DMS 273 (cell line): ENCODE results near the gene CDK6.

ENCODE experiments used
- DNase-seq: peaks from one replicate; lab custom pipeline; 2025; ENCODE audit not compliant: unreplicated experiment; lab: John Stamatoyannopoulos, UW

The CDK6 gene

DNA sequence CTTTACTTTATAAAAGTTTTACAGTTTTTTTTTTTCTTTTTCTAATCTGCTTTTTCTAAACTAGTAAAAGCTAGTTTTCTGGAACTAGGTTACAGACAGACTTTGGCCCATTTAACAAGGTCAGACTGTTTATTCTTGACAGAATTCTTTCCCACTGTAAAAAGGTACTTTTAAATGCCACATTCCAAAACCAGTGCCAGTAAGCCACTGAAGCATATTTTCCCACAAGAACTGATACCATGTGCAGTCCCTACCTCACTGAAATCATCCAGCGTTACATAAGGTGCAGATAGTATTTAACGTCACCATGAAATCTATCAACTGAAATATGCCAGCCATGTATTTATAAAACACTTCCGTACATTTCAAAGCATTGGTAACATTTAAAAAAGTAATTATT lies 121.6 kb downstream of the CDK6 start:
- DNase-seq: no peak

DNA sequence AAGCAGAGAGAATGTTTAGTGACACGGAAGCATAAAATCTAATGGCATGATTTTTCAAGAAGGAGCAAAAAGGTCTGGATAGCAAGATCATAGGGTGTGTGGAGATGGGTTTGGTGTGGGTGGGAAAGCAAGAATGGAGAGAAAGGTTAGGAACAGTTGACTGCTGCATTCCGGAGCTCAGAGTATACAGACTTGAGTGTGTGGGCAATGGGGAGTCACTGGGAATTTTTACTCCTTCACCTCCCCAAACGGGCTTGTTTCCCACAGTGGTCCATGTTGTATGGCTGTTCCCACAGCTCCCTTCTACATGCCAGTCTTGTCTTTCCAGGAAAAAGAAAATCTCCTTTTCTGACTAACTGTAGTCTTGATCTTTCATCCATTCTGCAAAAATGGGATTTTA lies 122.1 kb downstream of the CDK6 start:
- DNase-seq: no peak

DNA sequence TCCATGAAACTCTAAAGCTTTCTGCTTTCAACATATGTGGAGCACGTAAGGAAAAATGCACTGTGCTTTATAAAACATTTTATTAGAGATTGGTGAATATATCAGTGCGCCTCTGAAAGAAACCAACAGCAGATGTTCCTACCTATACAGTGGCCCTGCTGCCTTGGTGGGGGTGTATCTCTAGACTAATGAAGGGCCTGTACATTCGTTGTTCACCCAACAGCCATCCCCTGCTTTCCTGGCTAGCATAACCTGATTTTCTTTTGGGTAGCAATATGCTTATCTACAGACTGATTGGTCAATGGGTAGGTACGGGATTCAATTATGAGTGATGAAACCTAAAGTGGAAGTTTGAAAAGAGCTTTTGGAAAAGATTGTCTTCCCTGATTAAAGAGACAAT lies 126.5 kb downstream of the CDK6 start:
- peak; percentile 24 for DNase-seq

DNA sequence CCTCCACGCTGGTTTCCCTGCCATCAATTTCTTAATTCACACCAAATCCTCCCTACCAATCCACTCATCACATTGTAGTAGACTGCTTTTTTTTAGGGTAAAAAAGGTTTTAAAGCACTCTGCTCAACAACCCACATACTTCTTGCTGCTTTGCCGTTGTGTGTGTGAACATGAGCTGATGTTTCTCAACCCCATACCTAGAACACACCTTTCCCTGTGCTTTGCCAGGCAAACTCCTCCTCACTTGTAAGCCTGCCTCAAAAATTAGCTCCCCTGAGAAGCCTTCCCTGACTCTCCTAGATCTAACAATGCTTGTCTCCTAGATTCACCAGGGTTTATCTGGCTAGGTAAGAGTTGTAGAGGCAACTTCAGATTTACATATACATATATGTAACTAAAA lies 127.2 kb downstream of the CDK6 start:
- no peak for DNase-seq

DNA sequence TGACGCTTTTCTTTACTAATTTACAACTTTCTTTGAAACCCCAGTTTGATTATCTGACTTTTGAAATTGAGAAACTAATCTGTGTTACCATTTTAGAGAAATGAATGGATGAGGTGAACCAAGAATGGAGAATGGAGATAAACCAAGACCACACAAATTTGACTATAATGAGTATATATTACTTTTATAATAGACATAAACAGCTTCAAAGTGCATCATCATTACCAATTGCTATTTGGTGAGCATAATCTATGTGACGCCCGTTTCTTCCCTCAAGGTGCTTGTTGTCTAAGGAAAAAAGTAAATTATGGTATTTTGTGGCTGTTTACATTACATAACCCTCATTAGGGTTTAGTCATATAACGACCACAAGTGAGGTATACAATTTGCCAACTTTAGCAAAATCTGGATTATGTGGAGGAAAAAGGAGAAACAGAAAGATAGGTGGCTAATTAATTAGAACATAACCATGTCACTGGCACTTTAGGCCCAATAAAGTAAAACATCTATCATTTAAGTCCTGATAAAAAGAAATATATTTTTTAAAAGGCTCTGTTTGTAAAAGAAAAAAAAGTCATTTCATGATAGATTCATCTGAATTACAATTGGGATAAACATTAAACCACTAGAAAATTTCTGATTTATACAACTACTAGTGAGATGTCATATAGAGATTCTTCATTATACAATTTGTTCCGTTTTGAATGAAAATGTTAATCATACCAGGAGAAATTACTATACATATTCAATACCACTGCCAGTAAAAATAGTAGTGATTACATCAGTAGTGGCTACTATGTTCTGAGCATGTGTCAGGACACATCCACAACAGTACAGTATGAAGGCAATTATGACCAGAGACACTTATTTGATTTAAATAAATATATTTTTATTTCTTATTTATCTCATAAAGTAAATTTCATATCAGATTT lies 128.0 kb downstream of the CDK6 start:
- no peak for DNase-seq

DNA sequence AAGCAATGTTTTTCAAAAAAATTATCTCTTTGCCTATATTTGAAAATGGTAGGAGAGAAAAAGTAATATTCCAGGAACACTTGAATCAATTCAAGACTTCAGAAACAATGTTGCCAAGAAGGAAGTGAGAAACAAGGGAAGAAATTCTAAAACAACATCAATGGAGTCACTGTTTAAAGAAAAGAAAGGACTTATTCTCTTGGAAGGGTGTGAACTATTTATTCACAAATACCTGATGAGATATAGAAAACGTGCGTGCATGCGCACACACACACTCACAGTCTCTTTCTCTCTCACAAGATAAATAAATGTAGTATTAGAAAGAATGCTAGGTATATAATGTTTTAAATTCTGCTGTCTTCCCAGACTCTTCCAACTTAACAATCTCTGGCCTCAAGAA lies 128.9 kb downstream of the CDK6 start:
- DNase-seq: no peak

DNA sequence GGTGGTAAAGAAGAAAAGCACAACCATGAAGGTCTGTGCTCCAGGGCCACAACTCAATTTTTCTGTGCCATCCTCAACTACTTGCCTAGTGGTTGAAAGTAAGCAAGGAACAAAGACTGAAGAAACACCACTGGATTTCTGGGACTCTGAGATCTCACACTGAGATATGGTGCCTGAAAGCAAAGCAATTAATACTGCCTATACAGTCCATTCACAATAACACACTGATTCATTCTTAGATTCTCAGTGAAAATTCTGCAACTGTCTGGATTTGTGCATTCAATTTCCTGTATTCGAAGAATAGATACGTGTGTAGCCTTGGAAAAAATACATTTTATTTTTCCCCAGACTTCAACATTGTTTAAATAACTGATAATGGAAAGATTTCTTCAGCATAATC lies 129.8 kb downstream of the CDK6 start:
- no peak for DNase-seq

DNA sequence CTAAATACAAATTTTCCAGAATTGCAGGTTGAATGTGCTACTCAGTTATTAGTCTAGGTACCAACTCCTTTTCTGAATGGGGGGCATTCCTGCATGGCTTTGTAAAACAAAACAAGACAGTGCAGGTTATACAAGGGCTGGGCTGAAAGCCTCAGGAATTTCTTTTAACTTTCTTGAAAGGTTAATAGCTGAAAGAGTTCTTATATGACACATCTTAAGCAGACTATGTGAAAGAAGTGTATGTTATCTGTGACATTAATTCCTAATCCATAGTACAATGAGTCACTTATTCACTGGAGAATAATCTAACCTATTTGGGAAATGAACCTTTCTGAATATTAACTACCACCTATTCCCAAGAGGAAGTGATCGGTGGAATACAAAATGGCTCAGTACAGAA lies 130.5 kb downstream of the CDK6 start:
- no peak for DNase-seq

DNA sequence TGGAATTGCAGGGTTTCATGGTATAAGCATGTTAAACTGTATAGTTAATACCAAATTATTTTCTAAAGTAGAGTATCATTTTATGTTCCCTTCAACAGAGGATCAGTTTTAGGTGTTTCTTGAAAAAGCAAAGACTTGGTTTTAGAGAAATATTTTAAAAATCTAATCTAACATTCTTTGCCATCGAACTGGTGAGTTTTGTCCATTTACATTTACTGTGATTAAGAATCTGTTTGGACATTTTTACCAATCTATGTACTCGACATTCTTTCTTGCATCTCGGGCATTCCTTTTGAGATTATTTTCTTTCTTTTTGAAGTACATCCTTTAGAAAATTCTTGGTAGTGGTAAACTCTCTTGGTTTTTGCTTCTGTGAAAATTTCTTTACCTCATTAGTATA lies 131.5 kb downstream of the CDK6 start:
- no peak for DNase-seq

DNA sequence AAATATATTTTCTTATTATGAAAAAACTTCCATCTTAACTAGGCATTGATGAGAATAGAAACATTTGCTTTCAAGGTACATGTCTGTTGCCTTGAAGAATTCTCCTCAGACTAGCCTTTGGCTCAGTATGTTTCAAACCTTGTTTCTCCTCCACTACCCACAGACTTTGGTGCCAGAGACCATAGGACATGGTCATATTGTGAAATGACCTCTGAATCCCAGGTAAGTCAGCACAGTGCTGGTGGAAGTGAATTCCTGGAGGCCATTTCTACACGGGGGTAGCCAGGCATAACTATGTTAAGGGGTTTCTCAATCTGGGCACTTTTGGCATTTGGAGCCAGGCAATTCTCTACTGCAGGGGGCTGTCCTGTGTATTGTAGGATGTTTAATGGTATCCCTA lies 133.8 kb downstream of the CDK6 start:
- DNase-seq: no peak

DNA sequence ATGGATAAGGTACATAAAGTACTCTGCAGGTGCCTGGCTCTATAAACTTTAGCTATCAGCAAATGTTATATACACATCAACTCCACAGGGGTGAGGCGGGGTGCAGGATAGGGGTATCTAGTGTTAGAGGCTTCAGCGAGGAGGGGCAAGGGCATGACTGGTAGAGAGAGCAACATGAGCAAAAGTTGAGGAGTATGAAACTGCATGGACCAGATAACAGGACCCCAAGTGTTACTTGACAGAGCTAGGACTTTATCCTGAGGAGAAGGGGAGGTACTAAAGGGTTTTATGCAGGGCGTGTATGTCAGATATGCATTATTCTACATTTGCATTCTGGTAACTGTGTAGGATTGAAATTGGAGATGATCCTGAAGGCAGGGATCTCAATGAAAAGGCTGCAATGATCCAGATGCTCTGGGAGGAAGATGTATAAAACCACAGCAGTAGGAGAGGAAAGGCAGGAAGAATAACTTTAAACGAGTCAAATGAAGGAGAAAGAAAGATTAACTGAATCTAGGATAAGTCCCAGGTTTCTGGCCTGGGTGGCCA lies 136.3 kb downstream of the CDK6 start:
- peak; percentile 14 for DNase-seq

DNA sequence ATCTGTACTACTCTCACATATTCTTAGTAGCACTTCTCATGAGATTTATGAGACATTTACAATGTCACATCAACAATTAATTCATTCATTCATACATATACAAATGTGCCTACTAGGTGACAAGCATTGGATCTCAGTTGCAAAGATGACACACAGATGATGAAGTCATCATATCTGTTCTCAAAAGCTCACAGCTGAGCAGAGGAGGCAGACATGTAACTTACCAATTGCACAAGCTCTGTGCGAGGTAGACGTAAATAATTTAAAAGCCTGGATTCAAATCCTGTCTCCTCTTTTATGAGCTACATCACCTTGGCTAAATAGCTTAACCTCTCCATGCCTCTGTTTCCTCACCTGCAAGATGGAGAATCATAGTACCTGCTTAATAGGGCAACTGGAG lies 136.8 kb downstream of the CDK6 start:
- no peak for DNase-seq

DNA sequence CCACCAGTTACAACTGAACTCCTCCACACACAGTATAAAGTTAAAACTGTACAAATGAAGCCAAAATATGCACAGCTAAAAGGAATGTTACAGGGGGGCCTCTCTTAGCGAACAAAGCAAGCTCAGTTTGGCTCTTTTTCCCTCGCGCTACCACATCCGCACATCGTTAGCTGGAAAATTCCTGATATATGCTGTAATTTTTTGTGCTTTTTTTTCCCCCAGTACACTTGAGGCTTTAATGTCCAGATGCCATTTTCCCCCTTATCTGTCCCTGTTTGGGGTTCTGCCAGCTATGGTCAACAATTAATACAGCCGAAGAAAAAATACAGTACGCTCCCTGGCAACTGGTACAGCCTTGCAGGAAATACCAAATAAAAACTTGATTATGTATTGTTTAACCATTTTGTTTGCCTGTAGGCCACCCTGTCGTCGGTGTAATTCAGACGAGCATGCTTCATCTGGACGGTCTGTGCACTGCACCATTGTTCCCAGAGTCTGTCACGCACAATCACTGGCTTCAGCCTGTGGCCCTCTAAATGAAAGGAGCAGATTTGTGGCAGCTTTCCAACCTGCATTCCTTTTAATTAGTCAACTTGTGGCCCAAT lies 138.0 kb downstream of the CDK6 start:
- peak; percentile 79 for DNase-seq

DNA sequence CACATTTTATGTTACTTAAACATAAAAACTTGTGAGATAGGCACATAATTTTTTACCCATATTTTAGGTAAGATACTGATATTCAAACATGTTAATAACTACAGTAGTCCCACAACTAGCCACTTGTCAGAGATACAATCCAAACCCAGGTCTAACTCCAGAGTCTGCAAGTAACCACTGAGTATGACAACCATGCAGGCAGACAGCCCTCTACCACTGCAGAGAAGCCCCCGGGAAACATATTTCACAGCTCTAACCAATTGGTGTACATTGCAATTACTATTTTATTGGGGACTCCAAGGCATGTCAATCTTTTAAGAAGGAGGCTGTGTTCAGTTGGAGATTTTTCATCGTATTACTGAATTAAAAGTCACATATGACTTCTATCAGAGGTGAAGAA lies 139.0 kb downstream of the CDK6 start:
- no peak for DNase-seq

DNA sequence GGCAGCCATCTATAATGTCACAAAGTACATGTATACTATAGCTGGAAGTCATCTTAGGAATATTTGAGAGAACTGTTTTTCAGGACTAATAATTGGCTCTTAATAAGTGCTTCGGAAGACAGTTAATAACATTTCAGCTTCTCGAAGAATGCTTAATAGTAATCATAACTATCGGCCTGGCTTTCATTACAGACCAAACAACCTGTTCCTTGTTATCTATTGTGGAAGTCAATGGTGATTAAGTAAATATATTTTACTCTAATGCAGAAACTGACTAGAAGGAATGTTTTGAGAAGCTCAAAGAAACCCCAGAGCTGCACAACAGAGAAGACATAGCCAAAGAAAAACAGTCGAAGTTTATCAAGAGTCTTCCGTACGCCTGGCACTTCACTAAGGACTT lies 139.4 kb downstream of the CDK6 start:
- no peak for DNase-seq

DNA sequence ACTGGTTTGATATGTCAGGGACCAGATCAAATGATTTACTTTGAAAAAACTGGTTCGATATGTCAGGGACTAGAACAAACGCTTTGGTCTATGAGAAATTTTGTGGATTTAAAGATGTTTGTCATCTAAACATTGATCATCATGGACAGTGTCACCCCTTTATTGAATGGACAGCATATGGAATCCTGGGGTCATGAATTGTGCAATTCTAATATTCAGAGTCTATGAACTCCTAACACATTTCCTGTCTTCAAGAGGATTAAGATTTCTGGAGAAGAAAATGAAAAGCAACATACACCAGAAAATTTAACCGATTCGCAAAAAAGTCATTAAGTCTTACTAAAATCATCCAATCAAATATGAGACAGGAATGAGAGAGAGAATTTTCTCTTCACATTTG lies 139.8 kb downstream of the CDK6 start:
- DNase-seq: no peak

DNA sequence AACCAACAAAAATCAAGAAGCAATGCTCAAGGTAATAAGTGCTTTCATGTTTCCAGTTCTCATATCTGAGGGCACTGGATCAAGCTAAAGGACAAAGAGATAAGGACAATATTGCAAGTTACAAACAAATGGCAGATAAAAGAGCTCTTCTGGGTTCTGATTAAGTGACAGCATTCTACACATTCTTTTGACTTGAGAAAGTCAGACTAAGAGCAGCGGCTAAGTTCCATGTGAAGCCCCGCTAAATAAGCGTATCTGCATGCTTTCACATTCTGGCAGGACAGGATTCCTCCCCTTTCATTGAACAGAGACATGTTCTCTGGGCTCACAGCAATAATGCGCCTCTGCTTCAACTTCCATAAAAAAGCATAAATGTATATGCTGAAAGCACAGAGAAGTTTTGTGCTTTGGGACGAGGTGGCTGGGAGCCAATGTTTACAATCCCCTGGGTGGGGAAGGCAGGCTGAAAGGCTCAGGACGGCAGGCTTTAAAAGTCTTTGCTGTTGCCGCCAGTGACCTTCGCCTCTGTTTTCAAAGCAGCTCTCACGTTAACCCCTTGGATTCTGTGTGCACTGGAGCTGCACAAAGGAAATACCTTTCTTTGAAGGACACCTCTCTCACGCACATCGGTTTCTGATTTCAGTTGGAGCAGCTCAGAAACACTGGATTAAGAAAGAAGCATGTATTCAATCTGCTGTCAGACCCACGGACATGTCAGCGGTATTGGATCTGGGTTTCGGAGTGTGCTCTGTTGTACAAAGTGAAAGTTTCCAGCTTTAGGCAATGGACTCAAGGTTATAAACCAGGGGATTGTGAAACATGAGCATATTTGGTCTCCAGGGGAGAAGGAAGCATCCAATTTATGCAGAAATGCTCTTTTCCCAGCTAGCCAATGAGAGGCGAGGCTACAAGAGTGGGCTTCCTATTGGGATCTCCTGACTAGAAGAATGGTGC lies 140.8 kb downstream of the CDK6 start:
- peak; percentile 66 for DNase-seq

DNA sequence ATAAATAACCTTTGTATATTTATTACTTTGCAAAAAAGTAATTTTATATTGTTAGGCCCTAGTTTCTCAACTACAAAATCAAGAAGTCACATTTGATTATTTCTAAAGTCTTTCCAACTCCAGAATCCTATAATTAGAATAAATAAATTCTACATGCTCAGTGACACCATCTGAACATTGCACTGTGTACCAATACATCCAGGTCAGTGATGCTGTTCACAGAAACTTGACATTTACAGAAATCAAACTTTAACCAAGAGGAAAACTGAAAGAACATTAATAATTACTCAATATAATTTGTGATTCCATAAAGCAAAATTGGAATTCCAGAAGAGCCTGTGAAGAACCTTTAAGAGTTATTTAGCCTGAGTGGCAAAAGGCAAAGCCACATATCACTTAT lies 142.2 kb downstream of the CDK6 start:
- DNase-seq: no peak

DNA sequence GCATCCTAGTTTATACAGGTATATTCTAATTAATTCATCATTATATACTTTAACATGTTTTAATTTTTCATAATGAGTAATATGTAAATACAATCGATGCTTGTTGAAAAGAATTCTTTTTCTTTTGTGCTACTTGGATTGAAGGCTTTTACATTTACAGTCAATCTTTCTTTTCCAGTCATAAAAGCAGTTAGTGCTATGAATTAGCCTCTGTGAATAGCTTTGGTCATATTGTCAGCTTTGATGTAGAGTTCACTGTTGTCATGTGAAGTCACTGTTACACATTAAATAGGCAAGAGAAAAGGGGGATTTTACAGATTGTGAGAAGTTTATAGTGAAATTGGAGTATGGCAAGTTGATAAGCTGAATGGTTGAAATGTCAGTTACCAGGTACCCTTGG lies 142.9 kb downstream of the CDK6 start:
- DNase-seq: no peak

DNA sequence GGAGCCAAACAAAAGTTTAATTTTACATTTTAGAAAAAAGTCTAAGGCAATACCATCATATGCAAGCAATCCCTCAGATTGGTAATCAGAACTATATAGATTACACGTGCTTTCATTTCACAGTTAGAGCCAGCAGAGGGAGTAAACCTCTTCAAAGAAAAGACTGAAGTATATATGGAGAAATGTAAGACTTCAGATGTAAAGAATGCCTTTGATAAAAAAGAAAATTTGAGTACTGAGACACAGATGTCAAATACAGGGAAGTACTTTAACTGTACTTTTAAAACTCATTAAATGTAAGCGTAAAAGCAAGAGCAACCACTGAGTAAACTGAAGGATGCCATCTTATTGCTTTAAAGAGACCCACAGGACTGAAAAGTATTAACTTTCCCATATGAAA lies 144.8 kb downstream of the CDK6 start:
- peak; percentile 86 for DNase-seq
